ENCODE data around the gene LIPC. TPM values are rescaled to one million over a fixed set of nuclear protein-coding genes. Genes with fewer than 3 reads are reported as not detected.

The LIPC gene
- polyA plus RNA-seq, 1 of the 3 experiments (the other 2 are of a cell fraction), result not detected

- H3K9me3 ChIP-seq, result no peaks in the 10 kb centered on the region
- H3F3A ChIP-seq (replicated peaks; ENCODE audit: insufficient read depth), result no peaks in the 10 kb centered on the region
- no peaks in the 10 kb centered on the region for H3K79me2 ChIP-seq (ENCODE audit: insufficient read depth)
- H3K4me1 ChIP-seq (ENCODE audit: control insufficient read depth in 1 of 2, insufficient read depth in 2 of 2, low read depth in 1 of 2, low read length in 1 of 2), result no peaks in the 10 kb centered on the region
- CTCF ChIA-PET, result no interaction called here
- no peak overlapping the region for H3K27ac ChIP-seq (ENCODE audit: low read depth in 2 of 2, low read length in 1 of 2)
- H3K9ac ChIP-seq, result no peak overlapping the region
- no peaks in the 10 kb centered on the region for H4K20me1 ChIP-seq (ENCODE audit: insufficient read depth)
- H2AFZ ChIP-seq (ENCODE audit: low read depth), result no peak overlapping the region
- DNase-seq, result no peak
- no peaks in the 10 kb centered on the region for H3K9me2 ChIP-seq
- WGBS (ENCODE audit: low lambda C conversion rate), result 79% methylated on average over 4 of the region's 4 CpGs
- H3K27me3 ChIP-seq (ENCODE audit: insufficient read depth), result no peaks in the 10 kb centered on the region; the same call in 1 of the 2 replicates
- H3K4me3 ChIP-seq (ENCODE audit: low read depth in 2 of 2, low read length in 1 of 2), result no peak overlapping the region
- POLR2A ChIA-PET, result no interaction called here
- no peaks in the 10 kb centered on the region for H3K36me3 ChIP-seq (replicated peaks in 1 of 2; ENCODE audit: control insufficient read depth in 1 of 2, insufficient read depth in 2 of 2, low read length in 1 of 2)
- no peak overlapping the region for H3K4me2 ChIP-seq
- TF ChIP-seq PBX3 (IDR thresholded peaks at IDR 0.05) (no peak), RAD21 (IDR thresholded peaks at IDR 0.05; ENCODE audit: low read length) (no peak), RCOR1 (IDR thresholded peaks at IDR 0.05; ENCODE audit: low read length) (no peak), REST (IDR thresholded peaks at IDR 0.05; ENCODE audit: low read depth, low read length) (no peak), MAX (IDR thresholded peaks at IDR 0.05; ENCODE audit: low read depth) (no peak)
Observed at GRCh38 chr15:58506064-58506490, 74.3 kb downstream of the LIPC start.

GRCh38 chr15:58506783-58507668, 75.2 kb downstream of the LIPC start:
- H3K79me2 ChIP-seq (ENCODE audit: insufficient read depth), result no peaks in the 10 kb centered on the region
- no peaks in the 10 kb centered on the region; the same call in 1 of the 2 replicates for H3K27me3 ChIP-seq (ENCODE audit: insufficient read depth)
- WGBS (ENCODE audit: low lambda C conversion rate), result 66% methylated on average over 9 of the region's 9 CpGs
- H3K9me3 ChIP-seq, result no peaks in the 10 kb centered on the region
- H3K9me2 ChIP-seq, result no peaks in the 10 kb centered on the region
- H3K4me2 ChIP-seq, result no peak overlapping the region
- H3K9ac ChIP-seq, result no peak overlapping the region
- ChIA-PET CTCF (no interaction called here), POLR2A (no interaction called here)
- H4K20me1 ChIP-seq (ENCODE audit: insufficient read depth), result no peaks in the 10 kb centered on the region
- H3K36me3 ChIP-seq (replicated peaks in 1 of 2; ENCODE audit: control insufficient read depth in 1 of 2, insufficient read depth in 2 of 2, low read length in 1 of 2), result no peaks in the 10 kb centered on the region
- H3K4me1 ChIP-seq (ENCODE audit: control insufficient read depth in 1 of 2, insufficient read depth in 2 of 2, low read depth in 1 of 2, low read length in 1 of 2), result no peaks in the 10 kb centered on the region
- no peak overlapping the region for H2AFZ ChIP-seq (ENCODE audit: low read depth)
- no peak for DNase-seq
- no peak overlapping the region for H3K27ac ChIP-seq (ENCODE audit: low read depth in 2 of 2, low read length in 1 of 2)
- no peak overlapping the region for H3K4me3 ChIP-seq (ENCODE audit: low read depth in 2 of 2, low read length in 1 of 2)
- no peaks in the 10 kb centered on the region for H3F3A ChIP-seq (replicated peaks; ENCODE audit: insufficient read depth)
- TF ChIP-seq ELF1 (IDR thresholded peaks at IDR 0.05) (no peak), SIN3A (IDR thresholded peaks at IDR 0.05; ENCODE audit: borderline replicate concordance, low read depth, low read length) (no peak), RCOR1 (IDR thresholded peaks at IDR 0.05; ENCODE audit: low read length) (no peak), GABPA (IDR thresholded peaks at IDR 0.05; ENCODE audit: low read depth) (no peak), EP300 (IDR thresholded peaks at IDR 0.05; ENCODE audit: borderline replicate concordance in 1 of 2, low read depth in 1 of 2, low read length in 1 of 2) (no peak), TAF1 (IDR thresholded peaks at IDR 0.05; ENCODE audit: borderline replicate concordance, low read depth, low read length) (no peak), POLR2AphosphoS5 (IDR thresholded peaks at IDR 0.05; ENCODE audit: low read depth, low read length) (no peak), NFIC (IDR thresholded peaks at IDR 0.05; ENCODE audit: borderline replicate concordance) (no peak), USF1 (IDR thresholded peaks at IDR 0.05; ENCODE audit: borderline replicate concordance, low read depth) (no peak), CTCF (IDR thresholded peaks at IDR 0.05) (no peak), MEF2A (IDR thresholded peaks at IDR 0.05; ENCODE audit: borderline replicate concordance, low read depth) (no peak), USF2 (IDR thresholded peaks at IDR 0.05; ENCODE audit: borderline replicate concordance, low read depth, low read length) (no peak), RXRA (IDR thresholded peaks at IDR 0.05; ENCODE audit: borderline replicate concordance, low read depth) (no peak)
